H9 (cell line): Measurements from ENCODE around the gene ROCK2. TPM values are rescaled to one million over a fixed set of nuclear protein-coding genes. Genes with fewer than 3 reads are reported as not detected.

ENCODE experiments used
- DNase-seq: peaks from one replicate; pipeline ENCODE4 v3.0.0-alpha.2; 2017
- H2AFZ ChIP-seq: one replicate; pipeline ENCODE4 v1.6.1; 2013; ENCODE audit warnings: mild to moderate bottlenecking, low read length, control low read depth, moderate library complexity
- H2AK5ac ChIP-seq: 2 replicates; pipeline ENCODE4 v1.6.1; 2013; ENCODE audit warnings: low read length, control low read depth, mixed read lengths; ENCODE audit not compliant: insufficient read length
- H2BK120ac ChIP-seq: one replicate; pipeline ENCODE4 v1.6.1; 2013; ENCODE audit warnings: low read depth, mild to moderate bottlenecking, low read length, control low read depth, inconsistent platforms; ENCODE audit not compliant: poor library complexity, severe bottlenecking
- H2BK12ac ChIP-seq: 2 replicates; pipeline ENCODE4 v1.6.1; 2013; ENCODE audit warnings: low read length, control low read depth, mixed read lengths, low read depth; ENCODE audit not compliant: insufficient read length
- H2BK15ac ChIP-seq: 2 replicates; pipeline ENCODE4 v1.6.1; 2013; ENCODE audit warnings: low read depth, low read length, control low read depth
- H2BK20ac ChIP-seq: one replicate; pipeline ENCODE4 v1.6.1; 2013; ENCODE audit warnings: low read depth, mild to moderate bottlenecking, low read length, control low read depth, inconsistent platforms; ENCODE audit not compliant: poor library complexity, severe bottlenecking
- H2BK5ac ChIP-seq: 2 replicates; pipeline ENCODE4 v1.6.1; 2013; ENCODE audit warnings: low read length, control low read depth, mixed read lengths; ENCODE audit not compliant: insufficient read length
- H3K14ac ChIP-seq: 2 replicates; pipeline ENCODE4 v1.6.1; 2013; ENCODE audit warnings: low read length, control low read depth; ENCODE audit not compliant: insufficient read depth
- H3K18ac ChIP-seq: 2 replicates; pipeline ENCODE4 v1.6.1; 2013; ENCODE audit warnings: low read depth, mild to moderate bottlenecking, mixed read lengths, low read length, control low read depth; ENCODE audit not compliant: insufficient read length
- H3K23ac ChIP-seq: 2 replicates; pipeline ENCODE4 v1.6.1; 2013; ENCODE audit warnings: low read length, control low read depth, mixed read lengths, low read depth; ENCODE audit not compliant: insufficient read length
- H3K23me2 ChIP-seq: 2 replicates; pipeline ENCODE4 v1.6.1; 2013; ENCODE audit warnings: low read depth, mild to moderate bottlenecking, mixed read lengths, low read length, control low read depth; ENCODE audit not compliant: insufficient read length, poor library complexity, severe bottlenecking
- H3K27ac ChIP-seq: 2 replicates; pipeline ENCODE4 v1.5.1; 2013; ENCODE audit warnings: low read length, control low read depth, mixed read lengths, low read depth; ENCODE audit not compliant: insufficient read length
- H3K27me3 ChIP-seq: 2 replicates; pipeline ENCODE4 v1.6.1; 2013; ENCODE audit warnings: low read length, control low read depth, inconsistent platforms; ENCODE audit not compliant: insufficient read depth
- H3K4ac ChIP-seq: 2 replicates; pipeline ENCODE4 v1.6.1; 2013; ENCODE audit warnings: low read depth, mild to moderate bottlenecking, control low read depth, inconsistent platforms, low read length, moderate library complexity
- H3K4me1 ChIP-seq: 2 replicates; pipeline ENCODE4 v1.6.1; 2013; ENCODE audit warnings: low read length, control low read depth, inconsistent platforms; ENCODE audit not compliant: insufficient read depth
- H3K4me2 ChIP-seq: 2 replicates; pipeline ENCODE4 v1.6.1; 2013; ENCODE audit warnings: low read length, control low read depth, mixed read lengths; ENCODE audit not compliant: insufficient read length, insufficient read depth
- H3K56ac ChIP-seq: 2 replicates; pipeline ENCODE4 v1.6.1; 2013; ENCODE audit warnings: low read depth, mild to moderate bottlenecking, mixed read lengths, low read length, control low read depth; ENCODE audit not compliant: insufficient read length
- H3K79me1 ChIP-seq: 2 replicates; pipeline ENCODE4 v1.6.1; 2013; ENCODE audit warnings: low read depth, mild to moderate bottlenecking, moderate library complexity, low read length, control low read depth, inconsistent platforms; ENCODE audit not compliant: insufficient read depth, poor library complexity, severe bottlenecking
- H3K79me2 ChIP-seq: 2 replicates; pipeline ENCODE4 v1.6.1; 2013; ENCODE audit warnings: low read length, control low read depth, inconsistent platforms; ENCODE audit not compliant: insufficient read depth
- H3K9ac ChIP-seq: 2 replicates; pipeline ENCODE4 v1.6.1; 2013; ENCODE audit warnings: low read length, control low read depth, mixed read lengths; ENCODE audit not compliant: insufficient read length; ENCODE audit errors: extremely low read depth
- H3K9me3 ChIP-seq: one replicate; pipeline ENCODE4 v1.6.1; 2013; ENCODE audit warnings: low read depth, low read length, inconsistent platforms; ENCODE audit not compliant: control insufficient read depth
- H3T11ph ChIP-seq: one replicate; pipeline ENCODE4 v1.6.1; 2013; ENCODE audit warnings: mild to moderate bottlenecking, low read length, control low read depth, inconsistent platforms
- H4K20me1 ChIP-seq: one replicate; pipeline ENCODE4 v1.6.1; 2013; ENCODE audit not compliant: control insufficient read depth, insufficient read length, insufficient read depth
- H4K5ac ChIP-seq: 2 replicates; pipeline ENCODE4 v1.6.1; 2013; ENCODE audit warnings: low read depth, mild to moderate bottlenecking, mixed read lengths, low read length, control low read depth; ENCODE audit not compliant: insufficient read length
- H4K8ac ChIP-seq: replicated peaks from 2 replicates; pipeline ENCODE4 v1.6.1; 2013; ENCODE audit warnings: low read length, control low read depth, mixed read lengths, low read depth; ENCODE audit not compliant: insufficient read length
- H4K91ac ChIP-seq: 2 replicates; pipeline ENCODE4 v1.6.1; 2013; ENCODE audit warnings: low read depth, mild to moderate bottlenecking, moderate library complexity, mixed read lengths, low read length, control low read depth; ENCODE audit not compliant: insufficient read length
- H3K27ac Mint-ChIP-seq, 3 experiments: 2 replicates in 2 of 3; 3 replicates in 1 of 3; pipeline ENCODE4 v1.8.0; 2020 to 2021; ENCODE audit warnings: mixed read lengths in 3 of 3, mild to moderate bottlenecking in 1 of 3, moderate library complexity in 1 of 3
- H3K27me3 Mint-ChIP-seq: 2 replicates; pipeline ENCODE4 v1.8.0; 2021; ENCODE audit warnings: low read depth, mild to moderate bottlenecking, moderate library complexity, mixed read lengths
- H3K36me3 Mint-ChIP-seq, 3 experiments: 2 replicates in 2 of 3; 3 replicates in 1 of 3; pipeline ENCODE4 v1.8.0; 2020 to 2021; ENCODE audit warnings: low read depth in 3 of 3, mixed read lengths in 3 of 3; ENCODE audit not compliant: insufficient read depth in 1 of 3
- H3K4me1 Mint-ChIP-seq, 2 experiments: 2 replicates each; pipeline ENCODE4 v1.8.0; 2020; ENCODE audit warnings: mixed read lengths in 2 of 2
- H3K4me3 Mint-ChIP-seq, 2 experiments: 2 replicates in 1 of 2; 3 replicates in 1 of 2; pipeline ENCODE4 v1.8.0; 2020 to 2021; ENCODE audit warnings: mild to moderate bottlenecking in 2 of 2, mixed read lengths in 2 of 2, moderate library complexity in 1 of 2
- H3K9me3 Mint-ChIP-seq, 2 experiments: 2 replicates in 1 of 2; 3 replicates in 1 of 2; pipeline ENCODE4 v1.8.0; 2020; ENCODE audit warnings: mild to moderate bottlenecking in 2 of 2, mixed read lengths in 2 of 2, moderate library complexity in 1 of 2
- CTCF ChIP-seq: fragments of 200-600 bp; sonication (generic); conservative IDR thresholded peaks from 3 replicates; pipeline ENCODE4 v1.8.0; 2021; ENCODE audit warnings: antibody characterized with exemption, mild to moderate bottlenecking
- WGBS: extraction: QIAGEN DNeasy Blood & Tissue Kit; methylation state at CpG from one replicate; pipeline ENCODE4 v1.1.7; 2013; ENCODE audit warnings: missing lambda C conversion rate, low lambda C conversion rate, mixed read lengths; ENCODE audit not compliant: insufficient read length; ENCODE audit errors: extremely low coverage; 5-methylcytosine and 5-hydroxymethylcytosine counted together
- total RNA-seq: library from RNA; stranded (reverse); gene quantifications from 2 replicates; pipeline ENCODE4 v1.2.1, GENCODE V29; 2021

The ROCK2 gene
- total RNA-seq, 1 experiment from 2014 or later, result 33.2 TPM

- H2BK20ac ChIP-seq, result no peak overlapping the region
- WGBS, result no CpG with 5 or more reads among the region's 6 CpGs
- no peaks in the 10 kb centered on the region for H3K23me2 ChIP-seq
- no peak overlapping the region for H3K27ac Mint-ChIP-seq
- H3K9ac ChIP-seq, result no peak overlapping the region
- no peak overlapping the region for H2BK12ac ChIP-seq
- H3K79me2 ChIP-seq, result no peaks in the 10 kb centered on the region
- H3K9me3 ChIP-seq, result no peaks in the 10 kb centered on the region
- no peak overlapping the region for H3T11ph ChIP-seq
- H3K9me3 Mint-ChIP-seq, result peaks cover 0 to 3% of the 10 kb centered on the region in 2 experiments; a peak in 2 of 5 replicates
- H3K4me3 Mint-ChIP-seq, result no peak overlapping the region
- no peak overlapping the region for H2AK5ac ChIP-seq
- peaks cover 4% of the 10 kb centered on the region; the same call in 1 of the 2 replicates for H3K27me3 Mint-ChIP-seq
- H4K91ac ChIP-seq, result no peak overlapping the region
- no peak for TF ChIP-seq CTCF
- no peak overlapping the region for H4K8ac ChIP-seq
- H2BK15ac ChIP-seq, result no peak overlapping the region
- no peak overlapping the region for H3K4ac ChIP-seq
- no peak overlapping the region for H2BK5ac ChIP-seq
- H3K79me1 ChIP-seq, result no peaks in the 10 kb centered on the region
- H3K4me2 ChIP-seq, result no peak overlapping the region
- H3K4me1 ChIP-seq, result no peaks in the 10 kb centered on the region
- H4K20me1 ChIP-seq, result no peaks in the 10 kb centered on the region
- no peaks in the 10 kb centered on the region for H3K27me3 ChIP-seq
- H3K23ac ChIP-seq, result no peak overlapping the region
- peaks cover 0 to 9% (median 0%) of the 10 kb centered on the region in 3 experiments; a peak in 1 of 7 replicates for H3K36me3 Mint-ChIP-seq
- H2BK120ac ChIP-seq, result no peak overlapping the region
- no peak overlapping the region for H4K5ac ChIP-seq
- no peak overlapping the region for H3K14ac ChIP-seq
- no peak overlapping the region for H2AFZ ChIP-seq
- H3K27ac ChIP-seq, result no peak overlapping the region
- no peak for DNase-seq
- no peak overlapping the region for H3K18ac ChIP-seq
- no peaks in the 10 kb centered on the region for H3K4me1 Mint-ChIP-seq
- H3K56ac ChIP-seq, result no peak overlapping the region
Measured at GRCh38 chr2:11142987-11143386, 201.4 kb downstream of the ROCK2 start.
